Osteoblast (primary cell): ENCODE measurements around the gene KRT6B. TPM values are rescaled to one million over a fixed set of nuclear protein-coding genes. Genes with fewer than 3 reads are reported as not detected.

Experiments
- DNase-seq: peaks from one replicate; pipeline ENCODE4 v3.0.0; 2011; ENCODE audit warnings: low spot score, mixed read lengths; ENCODE audit not compliant: insufficient read length; ENCODE audit errors: missing footprints
- H2AFZ ChIP-seq: 2 replicates; pipeline ENCODE4 v1.6.0; 2011; ENCODE audit warnings: mild to moderate bottlenecking, low read length
- H3K27ac ChIP-seq: 2 replicates; pipeline ENCODE4 v1.5.1; 2011; ENCODE audit warnings: mild to moderate bottlenecking, low read depth, low read length, moderate library complexity
- H3K27me3 ChIP-seq: 2 replicates; pipeline ENCODE4 v1.6.0; 2012; ENCODE audit warnings: mild to moderate bottlenecking, control low read depth, inconsistent platforms, low read length, moderate library complexity; ENCODE audit not compliant: insufficient read depth
- H3K36me3 ChIP-seq: 2 replicates; pipeline ENCODE4 v1.5.1; 2011; ENCODE audit warnings: mild to moderate bottlenecking, low read length, control low read depth, moderate library complexity; ENCODE audit not compliant: insufficient read depth
- H3K4me1 ChIP-seq: 2 replicates; pipeline ENCODE4 v1.5.1; 2011; ENCODE audit warnings: mild to moderate bottlenecking, low read length, control low read depth, moderate library complexity; ENCODE audit not compliant: insufficient read depth
- H3K4me2 ChIP-seq: 2 replicates; pipeline ENCODE4 v1.6.0; 2011; ENCODE audit warnings: mild to moderate bottlenecking, low read length; ENCODE audit not compliant: insufficient read depth
- H3K4me3 ChIP-seq: fragments of 200-600 bp; sonication (generic); 3 replicates; pipeline ENCODE4 v1.5.1; 2012; ENCODE audit warnings: mild to moderate bottlenecking, low read length, inconsistent platforms; ENCODE audit not compliant: insufficient read depth
- H3K79me2 ChIP-seq: 2 replicates; pipeline ENCODE4 v1.6.0; 2012; ENCODE audit warnings: mild to moderate bottlenecking, low read length, control low read depth, inconsistent platforms; ENCODE audit not compliant: insufficient read depth
- H3K9me3 ChIP-seq: 2 replicates; pipeline ENCODE4 v1.5.1; 2011; ENCODE audit warnings: low read depth, low read length, control low read depth
- H4K20me1 ChIP-seq: 2 replicates; pipeline ENCODE4 v1.6.0; 2012; ENCODE audit warnings: mild to moderate bottlenecking, low read length, control low read depth; ENCODE audit not compliant: insufficient read depth
- CTCF ChIP-seq: IDR thresholded peaks from 2 replicates; pipeline ENCODE4 v1.5.1; 2011; ENCODE audit warnings: mild to moderate bottlenecking, low read depth, low read length, moderate library complexity; ENCODE audit errors: extremely low read depth
- total RNA-seq: library from RNA; depleted of rRNA; stranded (reverse); fragments of >200 nt; gene quantifications from 2 replicates; pipeline ENCODE4 v1.2.3, GENCODE V29; 2012

The KRT6B gene
- total RNA-seq, 1 donor, result not detected

- H4K20me1 ChIP-seq, result no peaks in the 10 kb centered on the region
- no peak overlapping the region for H3K4me3 ChIP-seq
- H3K9me3 ChIP-seq, result no peaks in the 10 kb centered on the region
- H3K4me2 ChIP-seq, result no peak overlapping the region
- H2AFZ ChIP-seq, result no peak overlapping the region
- H3K27me3 ChIP-seq, result peaks cover 9% of the 10 kb centered on the region
- H3K36me3 ChIP-seq, result no peaks in the 10 kb centered on the region
- no peak overlapping the region for H3K27ac ChIP-seq
- no peak for DNase-seq
- H3K4me1 ChIP-seq, result peaks cover 4% of the 10 kb centered on the region
- TF ChIP-seq CTCF, result no peak
- no peaks in the 10 kb centered on the region for H3K79me2 ChIP-seq
Observed at GRCh38 chr12:52417740-52418139, 34.2 kb downstream of the KRT6B start.

GRCh38 chr12:52416795-52417194 is 35.2 kb downstream of the KRT6B start:
- no peak for TF ChIP-seq CTCF
- Histone ChIP-seq H3K27me3 (peaks cover 7% of the 10 kb centered on the region), H3K27ac (no peak overlapping the region), H3K36me3 (no peaks in the 10 kb centered on the region), H3K4me3 (no peak overlapping the region), H3K4me1 (peaks cover 4% of the 10 kb centered on the region), H3K9me3 (no peaks in the 10 kb centered on the region), H4K20me1 (no peaks in the 10 kb centered on the region), H3K79me2 (no peaks in the 10 kb centered on the region), H3K4me2 (no peak overlapping the region), H2AFZ (no peak overlapping the region)
- no peak for DNase-seq

GRCh38 chr12:52415870-52416750 is 35.8 kb downstream of the KRT6B start:
- Histone ChIP-seq H3K9me3 (no peaks in the 10 kb centered on the region), H4K20me1 (no peaks in the 10 kb centered on the region), H2AFZ (no peak overlapping the region), H3K27me3 (peaks cover 2% of the 10 kb centered on the region), H3K4me1 (peaks cover 4% of the 10 kb centered on the region), H3K27ac (no peak overlapping the region), H3K79me2 (no peaks in the 10 kb centered on the region), H3K4me3 (no peak overlapping the region), H3K4me2 (no peak overlapping the region), H3K36me3 (no peaks in the 10 kb centered on the region)
- peak; percentile 92 for DNase-seq
- no peak for TF ChIP-seq CTCF

- Histone ChIP-seq H3K79me2 (no peaks in the 10 kb centered on the region), H3K36me3 (no peaks in the 10 kb centered on the region), H3K4me2 (no peak overlapping the region), H3K27ac (no peak overlapping the region), H3K4me3 (no peak overlapping the region), H4K20me1 (no peaks in the 10 kb centered on the region), H3K4me1 (peaks cover 4% of the 10 kb centered on the region), H2AFZ (no peak overlapping the region), H3K27me3 (no peaks in the 10 kb centered on the region), H3K9me3 (no peaks in the 10 kb centered on the region)
- no peak for DNase-seq
- TF ChIP-seq CTCF, result no peak
Observed at GRCh38 chr12:52414936-52415335, 37.0 kb downstream of the KRT6B start.
